ENCODE measurements around the gene TMEM161A.

DNA sequence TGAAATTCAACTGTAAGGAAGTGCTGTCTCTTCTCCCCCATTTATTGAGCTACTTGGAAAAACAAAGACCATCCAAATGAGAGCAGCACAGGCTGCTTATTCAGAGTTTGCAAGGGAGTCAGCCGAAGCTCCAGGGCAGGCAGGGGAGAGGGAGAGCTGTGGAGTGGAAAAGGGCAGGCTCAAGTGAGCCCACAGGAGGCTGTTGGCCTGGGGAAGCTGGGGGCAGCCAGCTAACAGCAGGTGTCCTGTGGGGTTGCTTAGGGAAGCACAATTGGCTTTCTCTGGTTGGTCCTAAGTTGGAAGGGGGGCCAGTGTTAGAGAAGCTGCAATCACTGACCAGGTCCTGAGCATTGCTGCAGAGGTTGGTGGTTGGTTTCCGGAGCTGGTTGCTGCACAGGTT, 50.6 kb downstream of the TMEM161A start:
- TF ChIP-seq, protein P1, sequence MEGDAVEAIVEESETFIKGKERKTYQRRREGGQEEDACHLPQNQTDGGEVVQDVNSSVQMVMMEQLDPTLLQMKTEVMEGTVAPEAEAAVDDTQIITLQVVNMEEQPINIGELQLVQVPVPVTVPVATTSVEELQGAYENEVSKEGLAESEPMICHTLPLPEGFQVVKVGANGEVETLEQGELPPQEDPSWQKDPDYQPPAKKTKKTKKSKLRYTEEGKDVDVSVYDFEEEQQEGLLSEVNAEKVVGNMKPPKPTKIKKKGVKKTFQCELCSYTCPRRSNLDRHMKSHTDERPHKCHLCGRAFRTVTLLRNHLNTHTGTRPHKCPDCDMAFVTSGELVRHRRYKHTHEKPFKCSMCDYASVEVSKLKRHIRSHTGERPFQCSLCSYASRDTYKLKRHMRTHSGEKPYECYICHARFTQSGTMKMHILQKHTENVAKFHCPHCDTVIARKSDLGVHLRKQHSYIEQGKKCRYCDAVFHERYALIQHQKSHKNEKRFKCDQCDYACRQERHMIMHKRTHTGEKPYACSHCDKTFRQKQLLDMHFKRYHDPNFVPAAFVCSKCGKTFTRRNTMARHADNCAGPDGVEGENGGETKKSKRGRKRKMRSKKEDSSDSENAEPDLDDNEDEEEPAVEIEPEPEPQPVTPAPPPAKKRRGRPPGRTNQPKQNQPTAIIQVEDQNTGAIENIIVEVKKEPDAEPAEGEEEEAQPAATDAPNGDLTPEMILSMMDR (IDR thresholded peaks at IDR 0.05; ENCODE audit: low read depth, low read length), result no peak
- TF ChIP-seq POLR2A (IDR thresholded peaks at IDR 0.05; ENCODE audit: extremely low read depth, insufficient read length) (no peak), MYC (IDR thresholded peaks at IDR 0.05; ENCODE audit: low read depth, low read length) (no peak)
- TF ChIP-seq, protein P2, sequence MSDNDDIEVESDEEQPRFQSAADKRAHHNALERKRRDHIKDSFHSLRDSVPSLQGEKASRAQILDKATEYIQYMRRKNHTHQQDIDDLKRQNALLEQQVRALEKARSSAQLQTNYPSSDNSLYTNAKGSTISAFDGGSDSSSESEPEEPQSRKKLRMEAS (IDR thresholded peaks at IDR 0.05; ENCODE audit: low read depth, low read length), result no peak
